GM21528 (cell line): Measurements from ENCODE around the gene FAM135A.
"Not testable (repeated sequence)": the region's sequence is repeated elsewhere in the genome, so short reads cannot be mapped to it uniquely, and the experiment has no call there.

Experiments
- ATAC-seq: cut with Tn5 transposase; IDR thresholded peaks from one replicate; pipeline ENCODE4 v1.9.1; 2021; ENCODE audit warnings: mild to moderate bottlenecking, moderate library complexity; ENCODE audit not compliant: unreplicated experiment, low FRiP score

Gene FAM135A

DNA sequence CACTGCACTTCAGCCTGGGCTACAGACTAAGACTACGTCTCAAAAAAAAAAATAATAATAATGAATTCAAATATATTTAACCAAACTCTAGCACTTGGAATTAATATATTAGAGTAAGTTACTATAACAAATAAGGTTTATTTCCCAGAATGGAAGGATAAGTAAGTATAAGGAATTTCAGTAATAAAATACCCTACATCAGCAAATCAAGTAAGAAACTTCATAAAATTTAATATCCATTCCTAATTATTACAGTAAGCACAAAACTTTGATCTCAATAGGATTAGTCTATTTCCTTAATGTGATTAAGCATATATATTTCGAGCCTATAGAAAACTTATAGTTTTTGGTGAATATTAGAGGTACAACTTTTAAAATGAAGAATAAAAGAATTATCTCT is 116.7 kb downstream of the FAM135A start:
- no peak for ATAC-seq

DNA sequence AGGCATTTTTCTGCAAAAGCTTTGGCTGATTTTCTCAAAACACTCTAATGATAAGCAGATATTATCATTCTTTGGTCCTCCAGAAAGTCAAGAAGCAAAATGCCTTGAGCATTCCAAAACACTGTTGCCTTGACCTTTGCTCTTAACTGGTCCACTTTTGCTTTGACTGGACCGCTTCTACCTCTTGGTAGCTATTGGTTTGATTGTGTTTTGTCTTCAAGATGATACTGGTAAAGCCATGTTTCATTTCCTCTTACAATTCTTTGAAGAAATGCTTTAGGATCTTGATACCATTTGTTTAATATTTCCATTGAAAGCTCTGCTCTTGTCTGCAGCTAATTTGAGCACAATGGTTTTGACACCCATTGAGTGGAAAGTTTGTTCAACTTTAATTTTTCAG is 117.8 kb downstream of the FAM135A start:
- no peak for ATAC-seq

DNA sequence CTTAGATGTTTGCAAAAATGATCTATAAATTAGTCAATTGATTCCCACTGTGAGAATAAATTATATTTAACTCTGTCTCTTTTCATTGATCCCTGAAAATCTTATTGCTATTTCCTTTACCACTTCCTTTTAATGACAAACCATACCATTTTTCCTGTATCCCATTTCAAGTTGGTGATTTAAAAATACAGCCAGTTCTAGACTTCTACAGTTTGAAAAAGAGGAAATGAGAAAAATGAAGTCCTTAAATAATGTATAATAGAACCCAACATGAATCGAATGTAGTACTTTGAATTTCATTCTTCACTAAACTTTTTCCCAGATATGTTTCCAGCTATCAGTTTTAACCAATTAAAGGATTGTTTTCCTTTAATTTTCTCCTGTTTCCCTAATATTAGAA is 124.0 kb downstream of the FAM135A start:
- ATAC-seq: no peak

DNA sequence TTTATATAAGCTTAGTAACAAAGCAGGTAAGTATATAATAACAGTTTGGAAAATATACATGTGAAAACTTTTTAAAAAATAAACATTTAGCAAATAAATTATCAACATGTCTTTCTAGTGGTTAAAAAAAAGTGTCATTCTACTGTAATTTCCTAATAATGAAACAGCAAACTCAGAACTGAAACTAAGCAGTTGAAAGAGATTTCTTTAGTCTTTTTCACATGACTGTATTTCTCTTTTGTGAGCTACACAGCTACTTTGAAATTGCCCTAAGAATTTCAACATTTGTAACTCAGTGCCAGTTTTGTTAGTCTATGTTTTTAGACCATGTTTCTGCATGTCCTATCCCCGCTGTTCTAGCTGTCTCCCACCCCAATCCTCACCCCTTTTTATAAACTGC is 125.1 kb downstream of the FAM135A start:
- peak; percentile 82 for ATAC-seq

DNA sequence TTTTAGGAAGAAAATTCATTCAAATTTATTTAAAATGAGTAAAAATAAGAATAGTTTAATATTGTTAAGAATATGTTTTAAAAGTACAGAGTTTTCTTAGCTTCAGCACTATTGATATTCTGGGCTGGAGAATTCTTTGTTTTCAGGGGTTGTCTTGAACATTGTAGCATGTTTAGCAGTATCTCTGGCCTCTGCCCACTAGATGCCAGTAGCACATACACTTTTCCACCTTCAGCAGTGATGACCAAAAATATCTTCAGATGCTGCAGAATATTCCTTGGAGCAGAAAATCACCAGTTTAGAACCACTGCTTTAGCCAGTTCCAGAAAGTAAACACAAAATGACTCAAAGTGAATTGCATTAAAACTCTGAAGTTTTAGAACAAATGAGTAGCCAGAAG is 134.0 kb downstream of the FAM135A start:
- ATAC-seq: no peak

DNA sequence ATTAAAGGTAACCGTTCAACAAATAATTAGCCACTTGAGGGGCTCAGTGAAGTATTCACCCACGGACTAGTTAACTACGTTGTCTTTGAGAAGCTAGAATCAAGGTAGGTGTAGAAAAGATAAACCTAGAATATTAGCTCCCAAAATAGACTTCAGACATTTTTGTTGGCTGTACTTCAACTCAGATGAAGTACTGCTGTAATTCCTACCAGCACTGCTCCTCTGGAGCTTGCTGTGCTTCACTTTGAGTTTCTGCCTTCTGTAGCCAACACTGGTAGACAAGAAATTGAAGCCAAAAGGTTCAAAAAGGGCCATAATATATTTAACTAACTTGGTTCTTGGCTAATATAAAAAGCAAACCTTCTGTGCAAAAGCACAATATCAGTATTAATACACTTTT is 134.6 kb downstream of the FAM135A start:
- ATAC-seq: no peak

DNA sequence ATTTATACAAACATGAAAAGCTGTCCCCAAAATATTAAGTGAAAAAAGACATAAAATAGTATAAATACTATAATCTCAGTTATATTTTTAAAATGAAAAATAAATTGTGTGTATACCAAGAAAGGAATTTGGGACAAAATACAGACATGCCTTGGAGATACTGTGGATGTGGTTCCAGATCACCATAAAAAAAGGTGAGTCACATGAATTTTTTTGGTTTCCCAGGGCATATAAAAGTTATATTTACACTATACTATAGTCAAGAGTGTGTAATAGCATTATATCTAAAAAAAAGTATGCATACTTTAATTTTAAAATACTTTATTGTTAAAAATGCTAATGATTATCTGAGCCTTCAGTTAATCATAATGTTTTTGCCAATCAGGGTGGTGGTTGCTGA is 136.0 kb downstream of the FAM135A start:
- no peak for ATAC-seq

DNA sequence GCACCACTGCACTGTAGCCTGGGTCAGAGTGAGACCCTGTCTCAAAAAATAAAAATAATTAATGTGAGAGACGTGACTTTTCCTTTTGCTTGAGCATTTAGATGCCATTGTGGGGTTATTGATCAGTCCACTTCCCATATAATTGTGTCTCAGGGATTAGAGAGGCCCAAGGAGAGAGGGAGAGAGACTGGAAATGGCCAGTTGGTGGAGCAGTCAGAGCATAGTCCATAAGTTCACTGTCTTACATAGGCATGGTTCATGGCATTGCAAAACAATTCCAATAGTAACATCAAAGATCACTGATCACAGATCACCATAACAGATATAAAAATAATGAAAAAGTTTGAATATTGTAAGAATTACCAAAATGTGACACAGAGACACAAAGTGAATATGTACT is 138.3 kb downstream of the FAM135A start:
- no peak for ATAC-seq

DNA sequence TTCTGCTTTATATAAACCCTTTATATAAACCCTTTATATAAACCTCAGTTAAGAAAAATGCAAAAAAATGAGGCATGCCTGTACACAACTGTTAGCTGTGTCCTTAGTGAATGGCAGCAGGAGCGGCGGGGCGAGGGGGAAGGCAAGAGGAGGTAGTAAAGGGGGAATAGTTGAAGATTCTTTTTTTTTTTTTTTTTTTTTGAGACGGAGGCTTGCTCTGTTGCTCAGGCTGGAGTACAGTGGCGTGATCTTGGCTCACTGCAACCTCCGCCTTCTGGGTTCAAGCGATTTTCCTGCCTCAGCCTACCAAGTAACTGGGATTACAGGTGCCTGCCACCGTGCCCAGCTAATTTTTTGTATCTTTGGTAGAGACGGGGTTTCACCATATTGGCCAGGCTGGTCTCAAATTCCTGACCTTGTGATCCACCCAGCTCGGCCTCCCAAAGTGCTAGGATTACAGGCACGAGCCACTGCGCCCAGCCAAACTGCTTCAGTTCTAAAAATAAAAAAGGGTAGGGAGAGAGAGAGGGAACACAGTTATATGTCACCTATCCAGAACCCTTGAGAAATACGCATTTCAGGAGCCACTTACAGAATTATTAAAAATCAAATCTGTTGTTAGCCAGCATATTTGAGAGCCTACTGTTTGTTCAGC is 139.1 kb downstream of the FAM135A start:
- not testable (repeated sequence) for ATAC-seq

DNA sequence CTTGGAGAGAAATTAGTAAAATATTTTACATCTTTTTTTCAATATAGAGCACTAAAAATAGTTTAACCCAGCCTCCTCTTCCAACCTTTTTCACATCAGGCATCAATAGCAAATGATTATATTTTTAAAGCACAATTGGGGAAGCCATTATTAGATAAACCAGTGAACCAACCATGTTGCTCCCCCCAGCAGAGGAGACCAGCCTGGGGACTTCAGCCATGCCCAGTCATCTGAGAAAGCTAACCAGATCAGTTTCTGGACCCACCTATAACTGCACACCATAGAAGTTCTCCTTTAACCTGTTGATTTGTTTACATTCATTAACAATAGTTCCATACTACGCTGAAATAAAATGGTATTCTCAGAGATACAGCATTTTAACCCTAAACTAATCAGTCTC is 139.7 kb downstream of the FAM135A start:
- no peak for ATAC-seq

DNA sequence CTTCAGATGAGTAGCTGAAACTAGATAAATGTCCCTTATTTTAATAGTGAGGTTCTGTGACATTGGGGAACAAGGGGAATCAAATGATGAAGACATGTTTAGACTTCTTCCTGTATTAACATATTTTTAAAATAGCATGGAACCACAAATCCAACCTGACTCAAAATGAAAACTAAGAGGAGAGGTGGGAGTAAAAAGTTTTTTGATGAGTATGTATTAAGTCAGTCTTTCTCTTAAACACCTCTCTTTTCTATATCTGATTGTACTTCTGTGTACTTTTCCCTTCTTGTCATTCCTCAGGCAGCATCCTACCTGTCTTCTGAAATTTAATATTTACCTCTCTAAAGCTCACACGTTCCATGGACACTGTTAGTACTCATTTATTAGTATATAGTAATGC is 144.7 kb downstream of the FAM135A start:
- no peak for ATAC-seq

DNA sequence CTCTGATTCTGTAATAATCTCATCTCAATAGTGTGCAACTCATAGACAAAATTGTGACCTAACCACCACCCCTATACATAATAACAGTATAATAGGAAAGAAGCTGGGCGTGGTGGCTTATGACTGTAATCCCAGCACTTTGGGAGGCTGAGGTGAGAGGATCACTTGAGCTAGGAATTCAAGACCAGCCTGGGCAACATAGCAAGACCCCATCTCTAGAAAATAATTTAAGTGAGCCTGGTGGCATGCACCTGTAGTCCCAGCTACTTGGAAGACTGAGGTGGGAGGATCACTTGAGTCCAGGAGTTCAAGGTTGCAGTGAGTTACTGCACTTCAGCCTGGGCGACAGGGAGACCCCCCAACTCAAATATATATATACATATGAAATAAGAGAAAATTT is 149.1 kb downstream of the FAM135A start:
- not testable (repeated sequence) for ATAC-seq

DNA sequence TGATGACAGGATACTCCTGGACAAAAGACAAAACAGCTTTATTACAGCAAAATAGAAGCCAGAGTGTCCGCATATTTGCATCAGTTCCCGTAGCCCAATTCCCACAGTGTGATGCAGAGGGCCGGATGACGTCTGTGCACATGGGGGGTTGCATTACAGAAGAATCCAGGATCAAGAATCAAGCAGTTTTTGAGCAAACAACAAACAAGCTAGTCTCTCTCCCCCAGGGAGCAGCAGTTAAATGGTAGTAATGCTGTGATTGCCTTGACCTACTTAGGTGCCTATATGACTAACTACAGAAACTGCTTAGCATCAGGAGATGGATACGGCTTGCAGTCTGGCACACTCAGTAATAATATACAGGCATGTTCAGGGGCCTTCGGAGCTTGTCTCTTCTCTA is 150.2 kb downstream of the FAM135A start:
- no peak for ATAC-seq

DNA sequence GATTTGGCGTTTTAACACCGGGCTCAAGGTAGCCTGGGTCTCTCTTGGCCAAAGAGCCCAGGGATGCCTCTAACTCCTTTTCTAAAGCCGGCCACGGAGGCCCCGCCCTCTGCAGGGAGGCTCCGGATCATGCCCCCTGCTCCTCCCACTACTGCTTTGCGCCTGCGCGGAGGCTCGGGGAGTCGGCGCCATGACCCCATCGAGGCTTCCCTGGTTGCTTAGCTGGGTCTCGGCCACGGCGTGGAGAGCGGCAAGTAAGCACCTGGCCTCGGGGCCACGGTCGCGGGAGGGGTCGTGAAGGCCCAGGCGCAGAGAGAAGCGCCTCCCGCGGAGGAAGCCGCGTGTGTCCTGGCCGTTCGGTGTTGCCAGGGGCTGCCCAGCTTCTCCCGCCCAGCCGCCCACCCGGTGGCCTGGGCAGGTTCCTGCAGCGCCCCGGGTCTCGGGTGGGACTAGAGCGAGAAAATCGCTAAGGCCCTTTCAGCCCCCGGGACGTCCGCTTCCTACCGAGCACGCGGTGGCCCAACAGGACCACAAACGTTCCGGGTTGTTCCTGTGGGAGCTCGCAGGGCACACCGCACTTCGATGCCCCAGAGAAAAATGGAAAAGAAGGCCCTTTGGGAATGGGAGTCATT is 153.6 kb downstream of the FAM135A start, which contains the start of gene SDHAF4:
Gene SDHAF4, plus strand, starts transcription at position 180 of the 632 bp plus-strand sequence. Its CDS starts 11 bp downstream, at position 191.
- ATAC-seq: peak; percentile 99

DNA sequence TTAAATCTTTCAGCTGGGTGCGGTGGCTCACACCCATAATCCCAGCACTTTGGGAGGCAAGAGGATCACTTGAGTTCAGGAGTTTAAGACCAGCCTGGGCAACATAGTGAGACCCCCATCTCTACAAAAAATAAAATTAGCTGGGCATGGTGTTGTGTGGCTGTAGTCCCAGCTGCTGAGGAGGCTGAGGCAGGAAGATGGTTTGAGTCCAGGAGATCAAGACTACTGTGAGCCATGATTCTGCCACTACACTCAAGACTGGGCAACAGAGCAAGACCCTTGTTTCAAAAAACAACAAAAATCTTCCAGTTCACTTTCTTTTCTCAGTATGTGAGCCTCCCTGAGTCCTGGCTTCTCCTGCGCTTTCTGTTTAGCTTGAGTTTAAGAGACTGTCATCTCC is 161.3 kb downstream of the FAM135A start:
- no peak for ATAC-seq

DNA sequence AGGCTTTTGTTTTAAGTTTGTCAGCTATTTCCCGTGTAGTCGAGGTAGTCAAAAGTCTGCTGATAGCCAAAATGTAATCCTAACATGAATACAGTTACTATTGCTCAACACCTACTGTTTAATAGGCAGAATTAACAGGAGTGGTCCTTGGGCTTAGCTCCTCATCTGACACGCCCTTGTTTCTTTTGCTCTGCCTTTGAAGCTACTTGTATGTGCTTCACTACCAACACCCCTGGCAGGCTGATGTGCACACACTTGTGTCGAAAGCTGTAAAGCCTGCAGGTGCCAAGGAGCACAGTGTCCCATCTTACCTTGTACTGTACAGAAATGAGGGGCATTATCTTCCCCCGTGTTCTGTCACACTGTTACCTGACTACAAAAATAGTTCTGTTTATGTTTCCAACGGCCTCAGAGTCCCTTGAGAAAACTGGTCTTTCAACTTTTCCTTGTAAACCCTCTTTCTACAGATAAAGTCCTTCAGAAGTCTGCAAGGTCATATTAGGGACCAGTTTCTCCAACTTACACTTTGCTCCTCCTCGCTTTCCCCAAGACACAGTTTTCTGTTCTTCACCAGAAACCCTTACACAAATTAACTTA is 162.7 kb downstream of the FAM135A start:
- no peak for ATAC-seq

DNA sequence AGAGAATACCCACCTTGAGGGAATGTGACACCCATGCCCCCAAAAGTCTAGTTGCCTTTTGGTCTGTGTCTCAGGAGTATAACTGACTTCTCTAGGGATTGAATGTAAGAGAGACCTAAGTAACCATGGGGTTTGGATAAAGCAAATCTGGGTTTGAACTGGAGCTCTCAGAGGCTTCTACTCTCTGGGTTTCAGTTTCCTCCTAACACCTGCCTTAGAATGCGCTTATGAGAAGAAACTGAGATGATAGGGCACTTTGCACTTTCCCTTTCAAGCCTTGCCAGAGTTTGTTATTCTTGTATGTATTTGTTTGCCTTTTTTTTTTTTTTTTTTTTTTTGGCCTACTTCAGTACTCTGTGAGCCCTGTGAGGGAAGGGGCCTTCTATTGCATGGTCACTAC is 172.8 kb downstream of the FAM135A start:
- peak; percentile 96 for ATAC-seq

DNA sequence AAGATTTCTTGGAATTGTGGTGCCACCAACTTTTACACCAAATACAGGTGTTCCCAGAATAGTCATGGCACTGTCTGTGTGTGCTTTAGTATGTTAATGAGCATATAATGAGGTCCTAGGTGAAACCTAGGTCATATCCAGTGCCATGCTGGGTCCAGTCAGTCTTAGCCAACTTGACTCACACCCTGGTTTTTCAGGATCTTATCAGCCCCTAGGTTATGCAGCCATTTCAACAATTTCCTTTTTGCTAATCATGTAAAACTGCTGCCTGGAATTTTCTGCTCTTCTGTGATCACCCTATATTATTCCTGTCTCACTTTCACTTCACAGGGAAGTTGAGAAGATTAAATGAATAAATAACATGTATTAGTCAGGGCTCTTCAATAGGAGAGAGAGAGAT is 177.1 kb downstream of the FAM135A start:
- no peak for ATAC-seq

DNA sequence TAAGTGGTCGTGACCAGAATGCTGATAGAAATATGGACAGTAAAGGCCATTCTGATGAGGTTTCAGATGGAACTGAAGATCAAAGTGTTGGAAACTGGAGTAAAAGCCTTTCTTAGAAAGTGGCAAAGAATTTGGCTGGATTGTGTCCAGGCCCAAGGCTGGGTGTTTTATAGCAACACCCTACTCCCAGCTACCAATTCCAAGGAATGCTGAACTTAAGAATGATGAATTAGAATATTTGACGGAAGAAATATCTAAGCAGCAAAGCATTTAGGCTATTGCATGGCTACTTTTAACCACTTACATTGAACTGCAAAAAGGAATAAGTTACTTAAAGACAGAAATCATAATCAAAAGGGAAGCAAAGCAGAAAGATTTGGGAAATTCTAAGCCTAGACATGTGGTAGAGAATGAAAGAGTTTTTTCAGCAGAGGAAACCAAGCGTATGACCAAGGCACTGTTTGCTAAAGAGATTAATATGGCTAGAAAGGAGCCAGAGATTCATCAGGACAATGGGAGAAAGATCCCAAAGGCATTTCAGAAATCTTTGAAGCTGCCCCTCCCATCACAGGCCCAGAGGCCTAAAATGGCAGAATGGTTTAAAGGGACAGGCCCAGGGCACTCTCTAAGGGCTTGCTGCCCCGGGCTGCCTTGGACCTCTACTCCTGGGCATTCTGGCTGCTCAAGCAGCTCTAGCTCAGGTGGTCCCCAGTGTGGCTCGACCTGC is 179.2 kb downstream of the FAM135A start:
- no peak for ATAC-seq

DNA sequence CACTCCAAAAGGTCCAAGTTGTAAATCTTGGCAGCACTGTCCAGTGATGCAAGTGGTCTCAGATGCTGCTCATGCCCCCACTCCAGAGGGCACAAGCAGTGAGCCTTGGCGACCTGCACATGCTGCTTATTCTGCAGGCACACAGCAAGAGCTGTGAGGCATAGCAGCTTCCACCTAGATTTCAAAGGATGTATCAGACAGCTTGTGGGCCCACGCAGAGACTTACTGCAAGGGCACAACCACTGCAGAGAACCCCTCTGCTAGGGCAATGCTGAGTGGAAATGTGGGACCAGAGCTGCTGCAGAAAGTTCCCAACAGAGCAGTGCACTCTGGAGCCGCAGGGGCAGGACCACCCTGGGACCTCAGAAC is 179.8 kb downstream of the FAM135A start:
- ATAC-seq: no peak

DNA sequence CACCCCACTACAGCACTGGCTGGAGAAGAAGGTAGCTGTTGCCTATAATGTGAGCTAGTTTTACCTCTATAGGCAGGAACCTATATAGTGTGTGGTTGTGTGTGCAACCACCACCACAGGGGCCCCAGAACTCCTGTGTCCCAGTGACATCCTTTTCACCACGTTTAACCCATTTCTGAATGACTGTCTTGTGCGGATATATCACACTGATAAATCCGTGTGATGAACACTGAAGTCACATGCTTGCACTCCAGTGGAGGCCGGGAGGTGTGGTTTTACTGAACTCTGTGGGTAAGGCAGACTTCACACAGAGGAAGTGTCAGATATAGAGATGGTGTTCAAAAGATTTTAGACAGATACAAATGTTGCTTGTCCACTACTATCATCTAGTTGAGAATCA is 185.9 kb downstream of the FAM135A start:
- ATAC-seq: no peak
